Activated naive CD8-positive, alpha-beta T cell treated with anti-CD3 and anti-CD28 coated beads, Interleukin-2, amount 50 U/mL, for 24 hours (primary cell): Measurements from ENCODE around the gene CD207.
A peak's percentile ranks its signal among the peaks of the same experiment; 100 is the strongest.

Experiments
- ATAC-seq: fragments of 150-1000 bp; cut with Tn5 transposase; one replicate; pipeline ENCODE4 v1.10.0; 2021
- DNase-seq: peaks from one replicate; pipeline ENCODE4 v3.0.0; 2021
- H3K27ac Mint-ChIP-seq: one replicate; pipeline ENCODE4 v1.8.0; 2021; ENCODE audit warnings: mild to moderate bottlenecking, mixed read lengths
- H3K27me3 Mint-ChIP-seq: one replicate; pipeline ENCODE4 v1.8.0; 2021; ENCODE audit warnings: mixed read lengths
- H3K36me3 Mint-ChIP-seq: one replicate; pipeline ENCODE4 v1.8.0; 2021; ENCODE audit warnings: low read depth, mixed read lengths
- H3K4me1 Mint-ChIP-seq: one replicate; pipeline ENCODE4 v1.8.0; 2021; ENCODE audit warnings: mixed read lengths
- H3K4me3 Mint-ChIP-seq: one replicate; pipeline ENCODE4 v1.8.0; 2021; ENCODE audit warnings: mild to moderate bottlenecking, moderate library complexity, mixed read lengths
- H3K9me3 Mint-ChIP-seq: one replicate; pipeline ENCODE4 v1.8.0; 2021; ENCODE audit warnings: mixed read lengths

Gene CD207

DNA sequence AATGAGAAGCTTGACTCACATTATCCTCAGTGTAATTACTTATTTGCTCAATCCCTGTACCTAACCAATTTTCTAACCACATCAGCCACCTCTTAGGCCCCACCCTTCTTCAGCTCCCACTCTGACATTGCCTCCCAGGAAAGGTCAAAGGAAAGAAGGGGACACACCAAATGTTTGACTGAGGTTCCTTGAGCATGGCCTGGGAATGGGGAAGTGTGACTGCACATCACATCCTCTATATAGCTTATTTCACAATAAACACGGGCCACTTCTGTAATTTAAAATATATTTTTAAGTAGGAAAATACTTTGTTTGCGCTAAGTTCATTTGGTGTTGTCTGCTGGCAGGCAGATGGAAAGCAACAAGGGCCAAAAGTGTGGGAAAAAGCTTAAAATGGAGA is 42.2 kb downstream of the CD207 start:
- Mint-ChIP-seq H3K4me3 (no peak overlapping the region), H3K27me3 (peaks cover 30% of the 10 kb centered on the region), H3K4me1 (peaks cover 21% of the 10 kb centered on the region), H3K36me3 (no peaks in the 10 kb centered on the region), H3K9me3 (no peaks in the 10 kb centered on the region), H3K27ac (no peak overlapping the region)
- DNase-seq (no peak), ATAC-seq (no peak)

DNA sequence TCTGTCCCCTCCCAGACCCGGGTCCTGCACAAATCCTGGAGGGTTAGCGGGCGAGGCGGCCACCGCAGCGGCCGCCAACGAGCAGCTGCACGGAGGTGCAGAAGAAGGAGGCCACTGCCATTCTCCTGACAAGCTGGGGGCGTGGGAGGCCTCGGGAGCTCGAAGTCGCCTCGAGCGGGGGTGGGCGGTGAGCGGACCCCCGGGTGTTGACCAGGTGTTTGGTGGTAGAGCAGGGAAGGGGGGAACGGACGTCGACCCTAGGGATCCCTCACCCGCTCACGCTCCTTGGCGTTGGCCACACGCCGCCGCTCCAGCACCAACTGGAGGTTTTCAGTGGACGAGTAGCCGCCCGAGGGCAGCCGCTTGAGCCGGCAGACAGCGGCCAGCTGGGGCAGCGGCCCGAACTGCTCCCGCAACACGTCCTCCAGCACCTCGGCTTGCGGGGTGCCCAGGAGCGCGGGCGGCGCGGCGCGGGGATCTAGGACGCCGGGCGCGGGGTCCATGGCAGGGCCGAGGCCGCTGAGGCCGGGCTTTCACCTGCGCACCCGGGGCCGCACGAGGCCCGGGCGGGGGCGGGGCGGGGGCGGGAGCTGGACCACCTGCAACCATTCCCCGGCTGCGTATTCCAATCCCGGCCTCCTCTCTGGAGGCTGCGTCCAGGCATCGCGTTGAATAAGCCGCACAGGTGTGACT is 45.3 kb downstream of the CD207 start, which contains the start of gene FIGLA:
TSS of gene FIGLA (minus strand) at position 508 of the 693 bp plus-strand sequence. CDS start at position 503, 5 bp downstream.
- H3K27ac Mint-ChIP-seq: no peak within 1 kb of the TSS
- ATAC-seq (peak; percentile 10), DNase-seq (no peak)
- H3K4me3 Mint-ChIP-seq: peak within 1 kb of the TSS; percentile 68
- H3K4me1 Mint-ChIP-seq: peaks cover 18% of the 10 kb centered on the region
- H3K27me3 Mint-ChIP-seq: peaks cover 47% of the 10 kb centered on the region
- H3K36me3 Mint-ChIP-seq: no peaks in the 10 kb centered on the region
- no peaks in the 10 kb centered on the region for H3K9me3 Mint-ChIP-seq

- H3K27me3 Mint-ChIP-seq: peaks cover 48% of the 10 kb centered on the region
- no peak overlapping the region for H3K27ac Mint-ChIP-seq
- H3K4me1 Mint-ChIP-seq: peaks cover 20% of the 10 kb centered on the region
- H3K9me3 Mint-ChIP-seq: no peaks in the 10 kb centered on the region
- no peaks in the 10 kb centered on the region for H3K36me3 Mint-ChIP-seq
- ATAC-seq (peak; percentile 81), DNase-seq (peak; percentile 77)
- H3K4me3 Mint-ChIP-seq: peak overlapping the region; percentile 68
Observed at GRCh38 chr2:70789304-70790135, 46.1 kb downstream of the CD207 start.

GRCh38 chr2:70785137-70785911 is 50.3 kb downstream of the CD207 start:
- Mint-ChIP-seq H3K4me3 (no peak overlapping the region), H3K4me1 (peaks cover 13% of the 10 kb centered on the region), H3K9me3 (no peaks in the 10 kb centered on the region), H3K27ac (no peak overlapping the region), H3K27me3 (peaks cover 27% of the 10 kb centered on the region), H3K36me3 (no peaks in the 10 kb centered on the region)
- DNase-seq (peak; percentile 35), ATAC-seq (peak; percentile 69)

- H3K4me3 Mint-ChIP-seq: no peak overlapping the region
- no peaks in the 10 kb centered on the region for H3K36me3 Mint-ChIP-seq
- ATAC-seq: no peak
- H3K27me3 Mint-ChIP-seq: peaks cover 20% of the 10 kb centered on the region
- no peak for DNase-seq
- H3K9me3 Mint-ChIP-seq: no peaks in the 10 kb centered on the region
- no peak overlapping the region for H3K27ac Mint-ChIP-seq
- H3K4me1 Mint-ChIP-seq: peaks cover 6% of the 10 kb centered on the region
Observed at GRCh38 chr2:70784320-70784719, 51.3 kb downstream of the CD207 start.
